ENCODE measurements around the gene CXorf58.

DNA sequence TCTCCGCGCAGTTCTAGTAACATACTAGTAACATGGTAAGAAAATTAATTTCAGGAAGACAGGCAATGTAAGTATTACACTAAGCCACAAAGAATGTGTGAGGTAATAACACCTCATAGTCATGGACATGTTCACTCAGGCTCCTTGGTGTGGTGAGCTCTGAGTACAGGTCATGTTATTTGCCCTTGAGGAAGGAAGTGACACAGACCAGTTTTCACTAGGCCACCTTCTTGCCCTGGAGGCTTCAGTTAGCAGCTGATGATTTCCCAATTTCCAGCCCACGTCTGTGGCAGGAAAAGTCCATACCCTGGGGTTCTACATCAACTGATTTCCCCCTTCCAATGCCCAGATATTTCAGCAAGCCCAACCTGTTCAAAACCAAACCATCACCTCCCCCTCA, 6.7 kb upstream of the CXorf58 start:
- TF ChIP-seq, protein P1, sequence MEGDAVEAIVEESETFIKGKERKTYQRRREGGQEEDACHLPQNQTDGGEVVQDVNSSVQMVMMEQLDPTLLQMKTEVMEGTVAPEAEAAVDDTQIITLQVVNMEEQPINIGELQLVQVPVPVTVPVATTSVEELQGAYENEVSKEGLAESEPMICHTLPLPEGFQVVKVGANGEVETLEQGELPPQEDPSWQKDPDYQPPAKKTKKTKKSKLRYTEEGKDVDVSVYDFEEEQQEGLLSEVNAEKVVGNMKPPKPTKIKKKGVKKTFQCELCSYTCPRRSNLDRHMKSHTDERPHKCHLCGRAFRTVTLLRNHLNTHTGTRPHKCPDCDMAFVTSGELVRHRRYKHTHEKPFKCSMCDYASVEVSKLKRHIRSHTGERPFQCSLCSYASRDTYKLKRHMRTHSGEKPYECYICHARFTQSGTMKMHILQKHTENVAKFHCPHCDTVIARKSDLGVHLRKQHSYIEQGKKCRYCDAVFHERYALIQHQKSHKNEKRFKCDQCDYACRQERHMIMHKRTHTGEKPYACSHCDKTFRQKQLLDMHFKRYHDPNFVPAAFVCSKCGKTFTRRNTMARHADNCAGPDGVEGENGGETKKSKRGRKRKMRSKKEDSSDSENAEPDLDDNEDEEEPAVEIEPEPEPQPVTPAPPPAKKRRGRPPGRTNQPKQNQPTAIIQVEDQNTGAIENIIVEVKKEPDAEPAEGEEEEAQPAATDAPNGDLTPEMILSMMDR (IDR thresholded peaks at IDR 0.05): no peak
- no peak for TF ChIP-seq ZFX (IDR thresholded peaks at IDR 0.05; ENCODE audit: borderline replicate concordance)

Data from 22Rv1 (cell line).